SK-N-SH treated with all-trans-retinoic acid at 6 μM for 48 hours (cell line): ENCODE measurements around the gene GFI1.

Source experiments
- BACH2 ChIP-seq: fragments of 250-450 bp; sonication (Bioruptor Pico); IDR thresholded peaks from 2 replicates; pipeline ENCODE4 v1.9.0; 2021; ENCODE audit warnings: mild to moderate bottlenecking, borderline replicate concordance
- CSDC2 ChIP-seq: fragments of 250-450 bp; sonication (Bioruptor Pico); IDR thresholded peaks from 2 replicates; pipeline ENCODE4 v1.5.0; 2020; ENCODE audit warnings: mild to moderate bottlenecking, moderate library complexity
- GLIS3 ChIP-seq: fragments of 250-450 bp; sonication (Bioruptor Pico); IDR thresholded peaks from 2 replicates; pipeline ENCODE4 v1.5.0; 2020; ENCODE audit warnings: mild to moderate bottlenecking, moderate library complexity
- PATZ1 ChIP-seq: fragments of 250-450 bp; sonication (Bioruptor Pico); IDR thresholded peaks from 2 replicates; pipeline ENCODE4 v1.8.0; 2020; ENCODE audit warnings: mild to moderate bottlenecking, moderate library complexity, borderline replicate concordance
- POU6F1 ChIP-seq: fragments of 250-450 bp; sonication (Bioruptor Pico); IDR thresholded peaks from 2 replicates; pipeline ENCODE4 v1.8.0; 2021; ENCODE audit warnings: low read depth, mild to moderate bottlenecking, moderate library complexity, borderline replicate concordance
- PPARA ChIP-seq: fragments of 250-450 bp; sonication (Bioruptor Pico); IDR thresholded peaks from 2 replicates; pipeline ENCODE4 v1.5.0; 2020; ENCODE audit warnings: mild to moderate bottlenecking, borderline replicate concordance
- TCF4 ChIP-seq: fragments of 250-450 bp; sonication (Bioruptor Pico); IDR thresholded peaks from 2 replicates; pipeline ENCODE4 v1.8.0; 2021; ENCODE audit warnings: mild to moderate bottlenecking, moderate library complexity, borderline replicate concordance
- TOX ChIP-seq: fragments of 250-450 bp; sonication (Bioruptor Pico); IDR thresholded peaks from 2 replicates; pipeline ENCODE4 v1.8.0; 2021; ENCODE audit warnings: mild to moderate bottlenecking, moderate library complexity, borderline replicate concordance
- ZC3H10 ChIP-seq: fragments of 250-450 bp; sonication (Bioruptor Pico); IDR thresholded peaks from 2 replicates; pipeline ENCODE4 v1.5.1; 2021; ENCODE audit warnings: mild to moderate bottlenecking, moderate library complexity
- ZFP3 ChIP-seq: fragments of 250-450 bp; sonication (Bioruptor Pico); IDR thresholded peaks from 2 replicates; pipeline ENCODE4 v1.5.0; 2020; ENCODE audit warnings: mild to moderate bottlenecking, moderate library complexity
- TF ChIP-seq, protein P1 (sequence below): fragments of 250-450 bp; sonication (Bioruptor Pico); IDR thresholded peaks from 2 replicates; pipeline ENCODE4 v1.5.0; 2020; ENCODE audit warnings: mild to moderate bottlenecking, moderate library complexity
- TF ChIP-seq, protein P2 (sequence below): fragments of 250-450 bp; sonication (Bioruptor Pico); IDR thresholded peaks from 2 replicates; pipeline ENCODE4 v1.5.1; 2021; ENCODE audit warnings: mild to moderate bottlenecking, moderate library complexity

- TF ChIP-seq ZFP3 (CRISPR knock-in tag): no peak
- no peak for TF ChIP-seq POU6F1 (CRISPR knock-in tag)
- no peak for TF ChIP-seq TOX (CRISPR knock-in tag)
- TF ChIP-seq PATZ1: no peak
- TF ChIP-seq GLIS3 (CRISPR knock-in tag): no peak
- TF ChIP-seq BACH2: no peak
- TF ChIP-seq, protein P1, sequence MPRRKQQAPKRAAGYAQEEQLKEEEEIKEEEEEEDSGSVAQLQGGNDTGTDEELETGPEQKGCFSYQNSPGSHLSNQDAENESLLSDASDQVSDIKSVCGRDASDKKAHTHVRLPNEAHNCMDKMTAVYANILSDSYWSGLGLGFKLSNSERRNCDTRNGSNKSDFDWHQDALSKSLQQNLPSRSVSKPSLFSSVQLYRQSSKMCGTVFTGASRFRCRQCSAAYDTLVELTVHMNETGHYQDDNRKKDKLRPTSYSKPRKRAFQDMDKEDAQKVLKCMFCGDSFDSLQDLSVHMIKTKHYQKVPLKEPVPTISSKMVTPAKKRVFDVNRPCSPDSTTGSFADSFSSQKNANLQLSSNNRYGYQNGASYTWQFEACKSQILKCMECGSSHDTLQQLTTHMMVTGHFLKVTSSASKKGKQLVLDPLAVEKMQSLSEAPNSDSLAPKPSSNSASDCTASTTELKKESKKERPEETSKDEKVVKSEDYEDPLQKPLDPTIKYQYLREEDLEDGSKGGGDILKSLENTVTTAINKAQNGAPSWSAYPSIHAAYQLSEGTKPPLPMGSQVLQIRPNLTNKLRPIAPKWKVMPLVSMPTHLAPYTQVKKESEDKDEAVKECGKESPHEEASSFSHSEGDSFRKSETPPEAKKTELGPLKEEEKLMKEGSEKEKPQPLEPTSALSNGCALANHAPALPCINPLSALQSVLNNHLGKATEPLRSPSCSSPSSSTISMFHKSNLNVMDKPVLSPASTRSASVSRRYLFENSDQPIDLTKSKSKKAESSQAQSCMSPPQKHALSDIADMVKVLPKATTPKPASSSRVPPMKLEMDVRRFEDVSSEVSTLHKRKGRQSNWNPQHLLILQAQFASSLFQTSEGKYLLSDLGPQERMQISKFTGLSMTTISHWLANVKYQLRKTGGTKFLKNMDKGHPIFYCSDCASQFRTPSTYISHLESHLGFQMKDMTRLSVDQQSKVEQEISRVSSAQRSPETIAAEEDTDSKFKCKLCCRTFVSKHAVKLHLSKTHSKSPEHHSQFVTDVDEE (CRISPR knock-in tag): no peak
- no peak for TF ChIP-seq PPARA (CRISPR knock-in tag)
- TF ChIP-seq, protein P2, sequence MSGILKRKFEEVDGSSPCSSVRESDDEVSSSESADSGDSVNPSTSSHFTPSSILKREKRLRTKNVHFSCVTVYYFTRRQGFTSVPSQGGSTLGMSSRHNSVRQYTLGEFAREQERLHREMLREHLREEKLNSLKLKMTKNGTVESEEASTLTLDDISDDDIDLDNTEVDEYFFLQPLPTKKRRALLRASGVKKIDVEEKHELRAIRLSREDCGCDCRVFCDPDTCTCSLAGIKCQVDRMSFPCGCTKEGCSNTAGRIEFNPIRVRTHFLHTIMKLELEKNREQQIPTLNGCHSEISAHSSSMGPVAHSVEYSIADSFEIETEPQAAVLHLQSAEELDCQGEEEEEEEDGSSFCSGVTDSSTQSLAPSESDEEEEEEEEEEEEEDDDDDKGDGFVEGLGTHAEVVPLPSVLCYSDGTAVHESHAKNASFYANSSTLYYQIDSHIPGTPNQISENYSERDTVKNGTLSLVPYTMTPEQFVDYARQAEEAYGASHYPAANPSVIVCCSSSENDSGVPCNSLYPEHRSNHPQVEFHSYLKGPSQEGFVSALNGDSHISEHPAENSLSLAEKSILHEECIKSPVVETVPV (CRISPR knock-in tag): no peak
- no peak for TF ChIP-seq CSDC2
- TF ChIP-seq ZC3H10: no peak
- TF ChIP-seq TCF4 (CRISPR knock-in tag): no peak
Measured at GRCh38 chr1:92444351-92444750, 42.4 kb downstream of the GFI1 start.
